ENCODE results near the gene NCF4. TPM values are rescaled to one million over a fixed set of nuclear protein-coding genes. Genes with fewer than 3 reads are reported as not detected.
A peak's percentile ranks its signal among the peaks of the same experiment; 100 is the strongest.

NCF4 gene
- total RNA-seq, 2 experiments from 2014 or later, result 44.1 to 48.2 TPM

DNA sequence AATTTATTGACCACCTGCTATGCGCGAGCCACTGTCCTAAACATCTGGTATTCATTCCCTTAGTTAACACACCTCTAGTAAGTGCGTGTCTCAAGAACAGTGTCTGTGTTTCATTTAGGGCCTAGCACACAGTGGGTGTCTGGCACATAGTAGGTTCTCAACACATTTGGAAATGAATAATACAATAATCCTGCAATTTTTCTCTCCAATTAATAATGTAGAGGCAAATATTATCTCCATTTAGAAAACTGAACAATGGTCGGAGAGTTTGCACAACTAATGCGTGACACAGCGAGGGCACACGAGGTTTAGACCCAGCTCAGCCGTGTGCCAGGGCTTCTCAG is 4.0 kb upstream of the NCF4 start:
- no peak overlapping the region for H3K4me3 Mint-ChIP-seq
- peaks cover 5% of the 10 kb centered on the region for H3K36me3 Mint-ChIP-seq (ENCODE audit: low read depth)
- DNase-seq (no peak), ATAC-seq (no peak)
- ChIA-PET POLR2A (no interaction called here), CTCF (interaction anchor here (0.8 to 12.5 kb wide), 36 partner anchors 9 to 363 kb away, joined by 3 to 332 read pairs (median 6); partner anchors contain the start of genes CSF2RB, EIF3D and IFT27)
- H3K27me3 Mint-ChIP-seq (ENCODE audit: low read depth), result no peaks in the 10 kb centered on the region
- H3K27ac Mint-ChIP-seq, result no peak overlapping the region
- H3K4me1 Mint-ChIP-seq (ENCODE audit: low read depth), result peaks cover 80% of the 10 kb centered on the region
- no peaks in the 10 kb centered on the region for H3K9me3 Mint-ChIP-seq (ENCODE audit: insufficient read depth)

DNA sequence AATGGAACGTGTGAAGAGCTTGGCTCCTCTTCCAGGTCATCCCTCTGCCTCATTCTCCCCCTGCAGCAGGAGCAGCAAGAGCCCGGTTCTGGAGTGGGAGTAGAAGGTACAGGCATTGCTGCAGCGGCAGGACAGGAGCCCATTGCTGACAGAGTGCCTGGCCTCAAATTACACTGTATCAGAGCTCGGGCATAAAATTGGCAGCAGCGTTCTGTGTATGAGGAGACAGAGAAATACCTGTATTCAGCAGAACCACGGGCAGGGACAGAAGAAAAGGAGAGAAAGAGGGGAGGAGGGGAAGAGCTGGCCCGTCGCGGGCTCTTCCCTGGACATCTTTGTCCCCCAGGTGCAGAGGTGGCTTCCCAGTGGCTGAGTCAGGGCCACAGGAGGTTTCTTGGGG is 2.6 kb upstream of the NCF4 start:
- no peak overlapping the region for H3K4me3 Mint-ChIP-seq
- H3K4me1 Mint-ChIP-seq (ENCODE audit: low read depth), result peaks cover 86% of the 10 kb centered on the region
- ATAC-seq, result no peak
- H3K27me3 Mint-ChIP-seq (ENCODE audit: low read depth), result no peaks in the 10 kb centered on the region
- no peaks in the 10 kb centered on the region for H3K9me3 Mint-ChIP-seq (ENCODE audit: insufficient read depth)
- no peak for DNase-seq
- H3K27ac Mint-ChIP-seq, result peak overlapping the region; percentile 26
- H3K36me3 Mint-ChIP-seq (ENCODE audit: low read depth), result peaks cover 5% of the 10 kb centered on the region
- ChIA-PET CTCF (interaction anchor here (1.1 to 12.5 kb wide), 10 partner anchors 11 to 708 kb away, joined by 3 to 332 read pairs (median 7); partner anchors contain the start of gene IFT27), POLR2A (interaction anchor here (2.1 kb wide), 1 partner anchor 82 kb away, joined by 7 read pairs; the partner anchor contains the start of gene IFT27)

DNA sequence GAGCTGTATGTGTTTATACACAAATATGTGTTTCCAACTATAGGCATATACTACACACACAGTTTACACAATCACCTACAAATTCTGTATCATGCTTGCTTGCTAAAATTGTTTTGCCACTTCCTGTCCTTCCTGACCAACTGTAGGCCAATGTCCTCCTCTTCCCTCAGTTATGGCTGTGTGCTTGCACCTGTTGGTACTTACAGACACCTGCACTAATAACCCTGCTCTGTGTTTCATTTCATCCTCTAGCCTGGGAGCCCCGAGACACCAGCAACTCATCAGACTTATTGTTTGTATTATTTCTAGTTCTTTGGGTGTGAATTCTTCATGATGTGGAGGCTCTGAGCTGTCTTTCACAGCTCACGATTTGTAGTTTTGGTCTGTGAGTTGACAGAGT is 1.8 kb upstream of the NCF4 start:
- CTCF ChIA-PET, result interaction anchor here (1.1 to 12.5 kb wide), 8 partner anchors 10 to 186 kb away, joined by 3 to 332 read pairs (median 7); partner anchors contain the start of gene IFT27
- POLR2A ChIA-PET, result interaction anchor here (1.2 to 2.1 kb wide), 2 partner anchors 83 to 288 kb away, joined by 3 to 7 read pairs; partner anchors contain the start of gene IFT27
- peaks cover 6% of the 10 kb centered on the region for H3K36me3 Mint-ChIP-seq (ENCODE audit: low read depth)
- no peak overlapping the region for H3K27ac Mint-ChIP-seq
- H3K4me1 Mint-ChIP-seq (ENCODE audit: low read depth), result peaks cover 81% of the 10 kb centered on the region
- ATAC-seq (no peak), DNase-seq (no peak)
- no peaks in the 10 kb centered on the region for H3K9me3 Mint-ChIP-seq (ENCODE audit: insufficient read depth)
- no peaks in the 10 kb centered on the region for H3K27me3 Mint-ChIP-seq (ENCODE audit: low read depth)
- H3K4me3 Mint-ChIP-seq, result no peak overlapping the region

DNA sequence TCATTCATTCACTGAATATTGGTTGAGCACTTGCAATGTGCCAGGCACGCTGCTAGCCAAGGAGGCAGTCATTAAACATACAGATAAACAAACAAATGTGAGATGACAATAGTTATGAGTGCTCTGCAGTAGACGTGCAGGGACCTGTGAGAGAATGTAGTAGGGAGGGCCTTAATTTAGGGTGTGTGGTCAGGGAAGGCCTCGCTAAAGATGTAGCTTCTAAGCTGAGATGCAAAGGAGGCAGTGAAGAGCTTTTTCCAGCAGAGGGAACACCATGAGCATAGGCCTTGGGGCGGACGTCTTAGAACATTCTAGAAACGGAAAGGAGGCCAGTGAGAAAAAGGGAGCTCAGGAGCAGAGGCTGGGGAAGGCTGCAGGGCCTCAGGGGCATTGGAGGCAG is 789 bp upstream of the NCF4 start:
- no peak for ATAC-seq

DNA sequence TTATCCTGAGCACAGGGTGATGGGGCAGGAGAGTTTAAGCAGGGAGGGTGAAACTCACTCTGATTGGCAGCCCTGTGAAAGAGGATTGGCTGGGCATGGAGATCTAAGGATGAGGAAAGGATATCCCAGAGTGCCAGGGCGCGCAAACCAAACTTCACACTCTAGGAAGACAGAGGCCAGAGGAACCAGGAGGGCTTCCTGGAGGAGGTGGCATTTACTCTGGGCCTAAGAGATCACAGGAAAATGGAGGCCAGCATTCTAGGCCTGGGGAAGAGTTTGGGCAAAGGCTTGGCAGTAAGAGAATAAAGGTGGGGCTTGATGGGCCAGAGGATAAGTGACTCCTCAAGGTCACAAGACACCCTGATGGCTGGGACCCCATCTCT is 377 bp upstream of the NCF4 start:
- Mint-ChIP-seq H3K36me3 (ENCODE audit: low read depth) (peaks cover 21% of the 10 kb centered on the region), H3K27ac (peak overlapping the region; percentile 99), H3K4me1 (ENCODE audit: low read depth) (peaks cover 84% of the 10 kb centered on the region), H3K27me3 (ENCODE audit: low read depth) (no peaks in the 10 kb centered on the region), H3K4me3 (peak overlapping the region; percentile 80), H3K9me3 (ENCODE audit: insufficient read depth) (no peaks in the 10 kb centered on the region)
- POLR2A ChIA-PET, result interaction anchor here (0.9 to 2.4 kb wide), 4 partner anchors 14 to 287 kb away, joined by 3 to 14 read pairs (median 8); partner anchors contain the start of gene IFT27
- ATAC-seq (no peak), DNase-seq (peak; percentile 28)
- CTCF ChIA-PET, result interaction anchor here (0.9 to 12.5 kb wide), 9 partner anchors 13 to 339 kb away, joined by 3 to 332 read pairs (median 6); partner anchors contain the start of gene IFT27

More for the DNA sequence above, 789 bp upstream of the NCF4 start:
- ChIA-PET CTCF (interaction anchor here (0.9 to 12.5 kb wide), 11 partner anchors 14 to 340 kb away, joined by 3 to 332 read pairs (median 6); partner anchors contain the start of gene IFT27), POLR2A (interaction anchor here (0.9 to 2.4 kb wide), 4 partner anchors 14 to 287 kb away, joined by 3 to 14 read pairs (median 8); partner anchors contain the start of gene IFT27)
- peak overlapping the region; percentile 80 for H3K4me3 Mint-ChIP-seq
- no peaks in the 10 kb centered on the region for H3K27me3 Mint-ChIP-seq (ENCODE audit: low read depth)
- peak overlapping the region; percentile 99 for H3K27ac Mint-ChIP-seq
- peaks cover 80% of the 10 kb centered on the region for H3K4me1 Mint-ChIP-seq (ENCODE audit: low read depth)
- no peaks in the 10 kb centered on the region for H3K9me3 Mint-ChIP-seq (ENCODE audit: insufficient read depth)
- peaks cover 17% of the 10 kb centered on the region for H3K36me3 Mint-ChIP-seq (ENCODE audit: low read depth)
- DNase-seq, result no peak

DNA sequence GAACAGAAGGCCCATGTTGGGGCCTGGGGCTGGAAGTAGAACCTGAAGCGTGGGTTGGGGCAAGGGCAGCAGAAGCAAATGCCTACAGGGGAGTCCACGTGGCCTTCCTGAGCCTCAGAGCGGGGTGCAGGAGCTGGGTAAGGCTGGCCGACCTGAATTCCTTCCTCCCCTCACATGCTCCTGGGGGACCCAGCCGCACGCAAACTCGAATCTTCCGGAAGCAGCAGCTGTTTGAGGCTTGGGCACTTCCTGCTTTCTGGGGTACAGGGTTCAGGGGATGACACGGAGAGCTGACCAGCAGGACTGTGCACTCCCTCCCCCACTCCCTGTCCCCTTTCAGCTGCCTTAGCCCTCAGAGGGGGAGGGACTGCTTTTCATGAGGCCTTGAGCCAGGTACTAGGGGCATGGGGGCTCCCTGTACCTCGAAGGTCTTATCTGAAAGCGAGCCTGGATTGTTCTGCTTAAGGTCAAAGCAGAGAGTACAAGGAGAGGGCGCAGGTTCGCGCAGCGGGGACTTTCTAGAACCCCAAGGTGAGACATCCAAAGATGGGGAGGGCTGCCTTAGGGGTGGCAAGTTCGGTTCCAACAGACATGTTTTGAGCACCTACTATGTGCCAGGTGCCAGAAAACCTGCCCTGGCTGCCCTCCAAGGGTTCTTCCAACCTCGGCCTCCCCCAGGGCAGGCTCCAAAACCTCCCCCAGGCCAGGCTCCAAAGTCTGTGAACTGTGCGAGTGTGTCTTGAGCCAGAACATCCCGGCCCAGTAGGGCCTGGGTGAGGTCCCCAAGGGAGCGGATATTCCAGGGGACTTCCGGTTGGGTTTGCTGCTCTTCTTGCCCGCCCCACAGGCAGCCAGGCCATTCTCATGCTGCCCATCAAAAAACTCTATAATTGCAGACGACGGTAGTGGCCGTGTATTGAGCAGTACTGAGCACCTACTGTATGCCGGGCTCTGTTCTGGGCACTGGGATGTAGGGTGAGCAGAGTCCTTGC is 1.7 kb downstream of the NCF4 start:
- no peaks in the 10 kb centered on the region for H3K27me3 Mint-ChIP-seq (ENCODE audit: low read depth)
- H3K36me3 Mint-ChIP-seq (ENCODE audit: low read depth), result peaks cover 34% of the 10 kb centered on the region
- DNase-seq (no peak), ATAC-seq (peak; percentile 9)
- CTCF ChIA-PET, result interaction anchor here (0.7 to 12.5 kb wide), 6 partner anchors 10 to 117 kb away, joined by 3 to 332 read pairs (median 6); partner anchors contain the start of gene IFT27
- H3K9me3 Mint-ChIP-seq (ENCODE audit: insufficient read depth), result no peaks in the 10 kb centered on the region
- peaks cover 73% of the 10 kb centered on the region for H3K4me1 Mint-ChIP-seq (ENCODE audit: low read depth)
- POLR2A ChIA-PET, result interaction anchor here (1.0 to 2.4 kb wide), 3 partner anchors 12 to 87 kb away, joined by 4 to 14 read pairs (median 12); partner anchors contain the start of gene IFT27
- H3K27ac Mint-ChIP-seq, result peak overlapping the region; percentile 99
- H3K4me3 Mint-ChIP-seq, result peak overlapping the region; percentile 80

DNA sequence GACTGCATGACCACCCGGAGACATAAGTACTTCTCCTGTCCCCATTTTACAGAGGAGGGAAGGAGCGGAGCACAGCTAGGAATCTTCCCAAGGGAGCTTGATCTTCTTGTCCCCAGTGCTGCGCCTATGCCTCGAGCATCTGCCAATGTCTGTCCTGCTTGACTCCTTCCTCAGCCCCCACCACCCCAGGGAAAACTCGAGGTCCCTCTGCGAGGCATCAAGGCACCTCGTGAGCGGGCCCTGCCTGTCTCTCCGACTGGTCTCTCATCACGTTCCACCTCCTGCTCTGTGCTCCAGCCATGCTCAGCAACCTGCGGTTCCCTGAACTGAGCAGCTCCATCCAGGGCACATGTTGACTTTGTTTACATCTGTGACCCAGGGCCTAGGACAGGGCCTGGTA is 2.5 kb downstream of the NCF4 start:
- no peak overlapping the region for H3K4me3 Mint-ChIP-seq
- ChIA-PET POLR2A (no interaction called here), CTCF (interaction anchor here (2.1 to 12.5 kb wide), 3 partner anchors 11 to 117 kb away, joined by 7 to 332 read pairs (median 150); partner anchors contain the start of gene IFT27)
- H3K27ac Mint-ChIP-seq, result peak overlapping the region; percentile 99
- no peak for DNase-seq
- ATAC-seq, result no peak
- H3K9me3 Mint-ChIP-seq (ENCODE audit: insufficient read depth), result no peaks in the 10 kb centered on the region
- no peaks in the 10 kb centered on the region for H3K27me3 Mint-ChIP-seq (ENCODE audit: low read depth)
- peaks cover 66% of the 10 kb centered on the region for H3K4me1 Mint-ChIP-seq (ENCODE audit: low read depth)
- H3K36me3 Mint-ChIP-seq (ENCODE audit: low read depth), result peaks cover 37% of the 10 kb centered on the region

DNA sequence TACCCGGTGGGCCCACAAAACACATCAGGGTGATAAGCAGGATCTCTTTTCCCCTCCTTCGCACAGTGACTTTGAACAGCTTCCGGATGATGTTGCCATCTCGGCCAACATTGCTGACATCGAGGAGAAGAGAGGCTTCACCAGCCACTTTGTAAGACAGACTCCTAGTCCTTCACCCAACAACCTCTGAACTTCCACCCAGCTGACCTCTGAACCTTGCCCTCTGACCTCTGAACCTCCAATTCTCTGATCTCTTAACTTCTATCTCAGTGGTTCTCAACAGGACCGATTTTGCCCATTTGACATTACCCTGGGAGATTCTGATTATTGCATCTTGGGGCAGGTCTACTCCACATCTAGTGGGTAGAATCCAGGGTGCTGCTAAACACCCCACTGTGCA is 3.2 kb downstream of the NCF4 start:
- ATAC-seq (no peak), DNase-seq (no peak)
- no peaks in the 10 kb centered on the region for H3K27me3 Mint-ChIP-seq (ENCODE audit: low read depth)
- CTCF ChIA-PET, result no interaction called here
- no peak overlapping the region for H3K27ac Mint-ChIP-seq
- POLR2A ChIA-PET, result no interaction called here
- H3K36me3 Mint-ChIP-seq (ENCODE audit: low read depth), result peaks cover 38% of the 10 kb centered on the region
- no peak overlapping the region for H3K4me3 Mint-ChIP-seq
- H3K4me1 Mint-ChIP-seq (ENCODE audit: low read depth), result peaks cover 60% of the 10 kb centered on the region
- H3K9me3 Mint-ChIP-seq (ENCODE audit: insufficient read depth), result no peaks in the 10 kb centered on the region

DNA sequence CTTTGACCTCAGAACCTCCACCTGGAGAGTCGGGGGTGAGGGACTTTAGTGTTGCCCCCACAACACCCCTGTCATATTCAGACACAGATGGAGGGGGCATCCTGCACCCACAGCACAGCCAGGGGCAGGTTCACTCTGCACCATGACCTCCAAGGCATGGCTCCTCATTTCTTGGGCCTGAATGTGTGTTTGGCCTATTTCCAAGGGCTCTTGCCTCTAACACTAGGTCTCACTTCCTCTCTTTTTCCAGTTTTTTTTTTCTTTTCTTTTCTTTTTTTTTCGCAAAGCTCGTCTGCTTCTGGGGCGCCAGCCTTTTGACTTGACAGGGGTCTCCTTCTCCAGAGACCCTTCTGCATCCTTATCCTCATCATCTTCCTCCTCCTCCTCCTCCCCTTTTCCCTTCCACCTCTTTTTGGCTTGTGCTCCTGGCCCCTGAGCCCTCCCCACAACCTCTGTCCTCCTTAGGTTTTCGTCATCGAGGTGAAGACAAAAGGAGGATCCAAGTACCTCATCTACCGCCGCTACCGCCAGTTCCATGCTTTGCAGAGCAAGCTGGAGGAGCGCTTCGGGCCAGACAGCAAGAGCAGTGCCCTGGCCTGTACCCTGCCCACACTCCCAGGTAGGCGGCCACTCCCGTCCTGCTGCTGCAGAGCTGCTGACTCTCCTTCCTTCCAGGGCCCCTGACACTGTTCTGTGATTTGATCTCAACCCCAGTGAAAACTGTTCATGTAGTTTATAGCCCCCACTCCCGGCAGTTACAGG is 3.8 kb downstream of the NCF4 start:
- Mint-ChIP-seq H3K27me3 (ENCODE audit: low read depth) (no peaks in the 10 kb centered on the region), H3K9me3 (ENCODE audit: insufficient read depth) (no peaks in the 10 kb centered on the region), H3K4me1 (ENCODE audit: low read depth) (peaks cover 53% of the 10 kb centered on the region), H3K27ac (peak overlapping the region; percentile 27), H3K36me3 (ENCODE audit: low read depth) (peaks cover 38% of the 10 kb centered on the region), H3K4me3 (no peak overlapping the region)
- ATAC-seq (no peak), DNase-seq (no peak)
- ChIA-PET CTCF (interaction anchor here (0.9 to 3.3 kb wide), 2 partner anchors 8 to 12 kb away, joined by 3 to 30 read pairs; no protein-coding TSS in a partner anchor), POLR2A (interaction anchor here (0.5 kb wide), 1 partner anchor 91 kb away, joined by 3 read pairs; no protein-coding TSS in a partner anchor)

DNA sequence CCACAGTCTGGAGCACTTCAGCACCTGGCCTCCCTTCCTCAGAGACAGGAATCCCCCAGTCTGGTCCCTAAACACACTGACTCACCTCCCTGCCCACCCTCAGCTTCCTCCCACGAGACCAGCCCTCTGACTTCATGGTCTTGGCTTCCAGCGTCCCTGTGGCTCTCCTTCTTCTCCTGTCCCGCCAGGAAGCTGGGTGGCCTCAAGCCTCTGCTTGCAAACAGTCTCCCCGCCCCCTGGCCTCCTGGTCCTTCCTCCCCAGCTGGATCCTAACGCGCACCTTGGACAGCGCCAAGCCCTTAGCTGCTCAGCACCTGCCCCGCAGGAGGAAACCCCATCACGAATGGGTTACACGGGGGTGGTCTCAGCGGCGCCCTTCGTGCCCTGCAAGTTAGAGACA is 4.5 kb downstream of the NCF4 start:
- POLR2A ChIA-PET, result interaction anchor here (0.5 kb wide), 1 partner anchor 92 kb away, joined by 3 read pairs; no protein-coding TSS in a partner anchor
- no peaks in the 10 kb centered on the region for H3K9me3 Mint-ChIP-seq (ENCODE audit: insufficient read depth)
- H3K4me1 Mint-ChIP-seq (ENCODE audit: low read depth), result peaks cover 46% of the 10 kb centered on the region
- H3K4me3 Mint-ChIP-seq, result no peak overlapping the region
- CTCF ChIA-PET, result interaction anchor here (0.9 to 3.3 kb wide), 2 partner anchors 9 to 12 kb away, joined by 3 to 30 read pairs; no protein-coding TSS in a partner anchor
- DNase-seq (no peak), ATAC-seq (no peak)
- peaks cover 34% of the 10 kb centered on the region for H3K36me3 Mint-ChIP-seq (ENCODE audit: low read depth)
- H3K27me3 Mint-ChIP-seq (ENCODE audit: low read depth), result no peaks in the 10 kb centered on the region
- H3K27ac Mint-ChIP-seq, result peak overlapping the region; percentile 27

DNA sequence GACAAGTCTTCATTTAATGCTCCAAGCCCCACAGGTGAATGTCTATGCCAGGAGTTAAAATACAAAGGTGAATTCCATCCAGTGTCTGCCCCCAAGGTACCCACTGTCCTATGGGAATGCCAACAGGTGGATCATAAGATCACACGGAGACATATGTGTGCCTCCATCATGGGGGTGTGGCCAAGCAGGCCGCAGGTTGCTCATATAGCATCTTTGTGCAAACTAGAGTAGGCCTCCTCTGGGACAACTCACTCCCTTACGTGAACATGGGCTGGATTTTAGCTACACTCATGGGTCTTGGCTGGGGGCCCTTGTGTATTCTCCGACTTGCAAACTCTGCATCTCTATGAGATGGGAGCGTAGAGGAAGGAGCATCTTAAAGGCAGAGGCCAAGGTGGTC is 6.9 kb downstream of the NCF4 start:
- no peak overlapping the region for H3K4me3 Mint-ChIP-seq
- POLR2A ChIA-PET, result no interaction called here
- peaks cover 23% of the 10 kb centered on the region for H3K4me1 Mint-ChIP-seq (ENCODE audit: low read depth)
- peak overlapping the region; percentile 16 for H3K27ac Mint-ChIP-seq
- DNase-seq, result no peak
- ATAC-seq, result no peak
- CTCF ChIA-PET, result interaction anchor here (1.9 to 3.3 kb wide), 3 partner anchors 11 to 15 kb away, joined by 10 to 30 read pairs (median 13); no protein-coding TSS in a partner anchor
- H3K27me3 Mint-ChIP-seq (ENCODE audit: low read depth), result no peaks in the 10 kb centered on the region
- H3K36me3 Mint-ChIP-seq (ENCODE audit: low read depth), result peaks cover 50% of the 10 kb centered on the region
- no peaks in the 10 kb centered on the region for H3K9me3 Mint-ChIP-seq (ENCODE audit: insufficient read depth)
